HepG2 (cell line): ENCODE data around the gene BTAF1. TPM values are rescaled to one million over a fixed set of nuclear protein-coding genes. Genes with fewer than 3 reads are reported as not detected.

Source experiments
- AHDC1 ChIP-seq: sonication (generic); formaldehyde crosslinking; IDR thresholded peaks from 2 replicates; pipeline ENCODE4 v1.5.1; 2020; ENCODE audit warnings: mild to moderate bottlenecking, missing genetic modification reagents, borderline replicate concordance
- CBX5 ChIP-seq: sonication (generic); formaldehyde crosslinking; IDR thresholded peaks from 2 replicates; pipeline ENCODE4 v1.4.0; 2020; ENCODE audit warnings: missing genetic modification reagents, borderline replicate concordance
- ELK4 ChIP-seq: sonication (generic); formaldehyde crosslinking; IDR thresholded peaks from 2 replicates; pipeline ENCODE4 v1.9.0; 2021; ENCODE audit warnings: missing genetic modification reagents, borderline replicate concordance
- KAT2B ChIP-seq: fragments of 150-350 bp; IDR thresholded peaks from 2 replicates; pipeline ENCODE4 v1.6.1; 2014; ENCODE audit warnings: low read depth, low read length, borderline replicate concordance
- MTA1 ChIP-seq: sonication (generic); formaldehyde crosslinking; IDR thresholded peaks from 2 replicates; pipeline ENCODE4 v1.4.0; 2020; ENCODE audit warnings: missing genetic modification reagents, mild to moderate bottlenecking, borderline replicate concordance
- MXD3 ChIP-seq: IDR thresholded peaks from 2 replicates; pipeline ENCODE4 v1.6.1; 2016; ENCODE audit warnings: mild to moderate bottlenecking, missing biosample characterization, missing genetic modification reagents
- PATZ1 ChIP-seq: sonication (generic); formaldehyde crosslinking; IDR thresholded peaks from 2 replicates; pipeline ENCODE4 v1.4.0; 2020; ENCODE audit warnings: missing genetic modification reagents
- PHB2 ChIP-seq: fragments of 450-650 bp; IDR thresholded peaks from 2 replicates; pipeline ENCODE4 v1.6.1; 2018; ENCODE audit not compliant: partially characterized antibody
- SNAPC5 ChIP-seq: sonication (generic); formaldehyde crosslinking; IDR thresholded peaks from 2 replicates; pipeline ENCODE4 v1.8.1; 2023; ENCODE audit warnings: mild to moderate bottlenecking, missing genetic modification reagents, borderline replicate concordance
- SOX5 ChIP-seq: IDR thresholded peaks from 2 replicates; pipeline ENCODE4 v1.6.1; 2016; ENCODE audit warnings: borderline replicate concordance
- SP1 ChIP-seq, 2 experiments: fragments of 450-650 bp in 1 of 2; sonication (generic) in 1 of 2; formaldehyde crosslinking in 1 of 2; IDR thresholded peaks; 2 replicates each; pipeline versions ENCODE4 v1.4.0 to v1.6.1; 2016 to 2020; ENCODE audit warnings: missing genetic modification reagents in 1 of 2
- ZBTB38 ChIP-seq: sonication (generic); formaldehyde crosslinking; IDR thresholded peaks from 2 replicates; pipeline ENCODE4 v1.5.1; 2020; ENCODE audit warnings: mild to moderate bottlenecking, missing genetic modification reagents
- ZBTB7A ChIP-seq: sonication (generic); formaldehyde crosslinking; IDR thresholded peaks from 2 replicates; pipeline ENCODE4 v1.8.0; 2022; ENCODE audit warnings: mild to moderate bottlenecking, missing genetic modification reagents
- ZNF136 ChIP-seq: sonication (generic); formaldehyde crosslinking; IDR thresholded peaks from 2 replicates; pipeline ENCODE4 v1.8.1; 2022; ENCODE audit warnings: low read depth, mild to moderate bottlenecking, moderate library complexity, missing genetic modification reagents
- ZNF468 ChIP-seq: sonication (generic); formaldehyde crosslinking; IDR thresholded peaks from 2 replicates; pipeline ENCODE4 v1.8.0; 2022; ENCODE audit warnings: mild to moderate bottlenecking, moderate library complexity, missing genetic modification reagents
- ZNF691 ChIP-seq: sonication (generic); formaldehyde crosslinking; IDR thresholded peaks from 2 replicates; pipeline ENCODE4 v1.4.0; 2020; ENCODE audit warnings: missing genetic modification reagents, low read depth, mild to moderate bottlenecking, borderline replicate concordance
- polyA plus RNA-seq, 8 experiments: library from polyadenylated mRNA; depleted of rRNA in 3 of 8; stranded (reverse) in 7 of 8; unstranded in 1 of 8; fragments of >200 nt; fragmentation: Illumina TruSeq in 4 of 8; extraction: Trizol in 4 of 8; gene quantifications; 2 replicates each; pipeline versions ENCODE4 v1.2.1 to v1.2.3, GENCODE V29; 2011 to 2016; ENCODE audit warnings: low read depth in 4 of 8, missing spikeins in 1 of 8, mixed read lengths in 1 of 8; ENCODE audit not compliant: insufficient read depth in 1 of 8
- total RNA-seq, 5 experiments: library from RNA; depleted of rRNA; stranded (reverse); fragments of >200 nt; fragmentation: Illumina TruSeq; extraction: Trizol; gene quantifications; 2 replicates each; pipeline ENCODE4 v1.2.3, GENCODE V29; 2016; ENCODE audit warnings: low read depth in 1 of 5

The BTAF1 gene
- total and polyA plus RNA-seq, 2 of the 13 experiments (the other 11 are each of a cell fraction or from before 2014, with no cell fraction given) = 38.6 to 54.1 TPM

GRCh38 chr10:91908337-91909116 is 15.0 kb upstream of the BTAF1 start (continued):
- TF ChIP-seq PATZ1 (CRISPR knock-in tag) (0 out of 2 replicates have a peak, but pooled peaks have one; percentile 38), KAT2B (no peak), ZNF136 (CRISPR knock-in tag) (no peak), PHB2 (no peak), MTA1 (CRISPR knock-in tag) (peak; percentile 32; the same call in 1 of the 2 replicates), CBX5 (peak; percentile 80; the same call in 1 of the 2 replicates), MXD3 (CRISPR knock-in tag) (peak; percentile 91), ZBTB38 (peak; percentile 81), ELK4 (no peak), SOX5 (CRISPR knock-in tag) (peak; percentile 58; the same call in 1 of the 2 replicates), SNAPC5 (CRISPR knock-in tag) (no peak), AHDC1 (no peak), ZNF468 (CRISPR knock-in tag) (0 out of 2 replicates have a peak, but pooled peaks have one; percentile 25), ZBTB7A (CRISPR knock-in tag) (peak; percentile 90), SP1 (IDR thresholded peaks at IDR 0.05) (no peak), SP1 (CRISPR knock-in tag; IDR thresholded peaks at IDR 0.05) (no peak; the same call in none of the 2 replicates), ZNF691 (no peak)
